ENCODE results near the gene WDFY1.
A peak's percentile ranks its signal among the peaks of the same experiment; 100 is the strongest.

Gene WDFY1

DNA sequence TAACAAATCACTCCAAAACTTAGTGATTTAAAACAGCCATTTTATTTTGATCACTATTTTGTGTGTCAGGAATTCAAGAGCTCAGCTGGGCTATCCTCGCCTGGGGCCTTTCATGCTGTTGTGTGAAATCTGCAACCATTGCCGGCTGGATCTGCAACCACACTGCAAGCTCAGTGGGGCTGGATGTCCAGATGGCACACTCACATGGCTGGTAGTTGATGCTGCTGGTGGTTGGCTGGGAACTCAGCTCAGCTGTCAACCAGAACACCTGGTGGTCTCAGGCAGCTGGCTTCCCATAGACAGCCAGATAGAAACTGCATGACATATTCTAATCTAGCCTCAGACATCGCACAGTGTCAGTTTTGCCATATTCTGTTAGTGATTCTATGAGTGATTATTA, 77.1 kb downstream of the WDFY1 start:
- H3K9ac ChIP-seq (ENCODE audit: low read depth, low read length), result no peak overlapping the region
- H3K36me3 ChIP-seq (ENCODE audit: insufficient read depth, low read length), result no peaks in the 10 kb centered on the region
- DNase-seq (peak; percentile 39), ATAC-seq (ENCODE audit: insufficient read depth, low read depth) (peak; percentile 56)
- H3K27ac ChIP-seq (ENCODE audit: low read length), result no peak overlapping the region
- TF ChIP-seq, protein P1, sequence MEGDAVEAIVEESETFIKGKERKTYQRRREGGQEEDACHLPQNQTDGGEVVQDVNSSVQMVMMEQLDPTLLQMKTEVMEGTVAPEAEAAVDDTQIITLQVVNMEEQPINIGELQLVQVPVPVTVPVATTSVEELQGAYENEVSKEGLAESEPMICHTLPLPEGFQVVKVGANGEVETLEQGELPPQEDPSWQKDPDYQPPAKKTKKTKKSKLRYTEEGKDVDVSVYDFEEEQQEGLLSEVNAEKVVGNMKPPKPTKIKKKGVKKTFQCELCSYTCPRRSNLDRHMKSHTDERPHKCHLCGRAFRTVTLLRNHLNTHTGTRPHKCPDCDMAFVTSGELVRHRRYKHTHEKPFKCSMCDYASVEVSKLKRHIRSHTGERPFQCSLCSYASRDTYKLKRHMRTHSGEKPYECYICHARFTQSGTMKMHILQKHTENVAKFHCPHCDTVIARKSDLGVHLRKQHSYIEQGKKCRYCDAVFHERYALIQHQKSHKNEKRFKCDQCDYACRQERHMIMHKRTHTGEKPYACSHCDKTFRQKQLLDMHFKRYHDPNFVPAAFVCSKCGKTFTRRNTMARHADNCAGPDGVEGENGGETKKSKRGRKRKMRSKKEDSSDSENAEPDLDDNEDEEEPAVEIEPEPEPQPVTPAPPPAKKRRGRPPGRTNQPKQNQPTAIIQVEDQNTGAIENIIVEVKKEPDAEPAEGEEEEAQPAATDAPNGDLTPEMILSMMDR (IDR thresholded peaks at IDR 0.05; ENCODE audit: borderline replicate concordance, extremely low read depth, low read length, poor library complexity, severe bottlenecking), result no peak
- TF ChIP-seq EZH2 (IDR thresholded peaks at IDR 0.05; ENCODE audit: borderline replicate concordance, low read depth, low read length, severe bottlenecking), result no peak
- H3K79me2 ChIP-seq (ENCODE audit: insufficient read depth, low read length), result no peaks in the 10 kb centered on the region
- H3K9me3 ChIP-seq (ENCODE audit: insufficient read depth, low read length, severe bottlenecking), result no peaks in the 10 kb centered on the region
- H3K4me3 ChIP-seq (ENCODE audit: low read depth in 1 of 2, low read length in 2 of 2), result no peak overlapping the region
- no peak overlapping the region for H2AFZ ChIP-seq (ENCODE audit: low read depth, low read length)
- H3K27me3 ChIP-seq (ENCODE audit: insufficient read depth, low read length, poor library complexity), result no peaks in the 10 kb centered on the region
- peaks cover 25% of the 10 kb centered on the region for H3K4me1 ChIP-seq (ENCODE audit: insufficient read depth, low read length)
- no peak overlapping the region for H3K4me2 ChIP-seq (ENCODE audit: insufficient read depth, low read length)
- H4K20me1 ChIP-seq (ENCODE audit: insufficient read depth, low read length), result no peaks in the 10 kb centered on the region

- ATAC-seq (ENCODE audit: insufficient read depth, low read depth), result no peak
- no peaks in the 10 kb centered on the region for H3K9me3 ChIP-seq (ENCODE audit: insufficient read depth, low read length, severe bottlenecking)
- H3K4me1 ChIP-seq (ENCODE audit: insufficient read depth, low read length), result peaks cover 25% of the 10 kb centered on the region
- H3K9ac ChIP-seq (ENCODE audit: low read depth, low read length), result no peak overlapping the region
- no peaks in the 10 kb centered on the region for H3K27me3 ChIP-seq (ENCODE audit: insufficient read depth, low read length, poor library complexity)
- H3K79me2 ChIP-seq (ENCODE audit: insufficient read depth, low read length), result no peaks in the 10 kb centered on the region
- H4K20me1 ChIP-seq (ENCODE audit: insufficient read depth, low read length), result no peaks in the 10 kb centered on the region
- H2AFZ ChIP-seq (ENCODE audit: low read depth, low read length), result no peak overlapping the region
- no peaks in the 10 kb centered on the region for H3K36me3 ChIP-seq (ENCODE audit: insufficient read depth, low read length)
- H3K4me2 ChIP-seq (ENCODE audit: insufficient read depth, low read length), result no peak overlapping the region
- DNase-seq, result no peak
- H3K4me3 ChIP-seq (ENCODE audit: low read depth in 1 of 2, low read length in 2 of 2), result no peak overlapping the region
- TF ChIP-seq, protein P1 (IDR thresholded peaks at IDR 0.05; ENCODE audit: borderline replicate concordance, extremely low read depth, low read length, poor library complexity, severe bottlenecking), result no peak
- TF ChIP-seq EZH2 (IDR thresholded peaks at IDR 0.05; ENCODE audit: borderline replicate concordance, low read depth, low read length, severe bottlenecking), result no peak
- H3K27ac ChIP-seq (ENCODE audit: low read length), result no peak overlapping the region
Measured at GRCh38 chr2:223865907-223866508, 79.1 kb downstream of the WDFY1 start.

DNA sequence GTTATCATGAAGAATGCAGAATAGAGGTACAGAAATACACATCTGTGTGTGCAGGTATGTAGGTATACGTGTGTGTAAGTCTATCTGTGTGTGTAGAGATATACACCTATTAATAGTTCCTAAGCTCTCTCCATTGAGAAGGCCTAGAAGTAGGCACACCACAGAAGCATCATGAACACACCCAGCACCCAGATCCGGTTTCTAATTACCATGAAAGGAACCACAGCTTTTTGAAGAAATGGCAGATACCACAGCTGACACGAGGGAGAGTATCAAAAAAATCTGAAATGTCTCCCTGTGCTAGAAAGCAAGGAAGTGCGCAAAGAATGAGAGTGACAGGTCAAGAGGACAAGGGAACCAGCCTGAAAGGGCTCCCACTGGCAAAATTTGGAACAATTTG, 80.0 kb downstream of the WDFY1 start:
- Histone ChIP-seq H3K4me2 (ENCODE audit: insufficient read depth, low read length) (no peak overlapping the region), H3K27ac (ENCODE audit: low read length) (no peak overlapping the region; the same call in 1 of the 2 replicates), H4K20me1 (ENCODE audit: insufficient read depth, low read length) (no peaks in the 10 kb centered on the region), H3K79me2 (ENCODE audit: insufficient read depth, low read length) (no peaks in the 10 kb centered on the region), H3K9ac (ENCODE audit: low read depth, low read length) (no peak overlapping the region), H3K27me3 (ENCODE audit: insufficient read depth, low read length, poor library complexity) (no peaks in the 10 kb centered on the region), H3K4me3 (ENCODE audit: low read depth in 1 of 2, low read length in 2 of 2) (no peak overlapping the region), H3K4me1 (ENCODE audit: insufficient read depth, low read length) (peaks cover 25% of the 10 kb centered on the region), H2AFZ (ENCODE audit: low read depth, low read length) (no peak overlapping the region), H3K36me3 (ENCODE audit: insufficient read depth, low read length) (no peaks in the 10 kb centered on the region), H3K9me3 (ENCODE audit: insufficient read depth, low read length, severe bottlenecking) (no peaks in the 10 kb centered on the region)
- ATAC-seq (ENCODE audit: insufficient read depth, low read depth), result peak; percentile 93
- TF ChIP-seq EZH2 (IDR thresholded peaks at IDR 0.05; ENCODE audit: borderline replicate concordance, low read depth, low read length, severe bottlenecking), result no peak
- peak; percentile 49 for DNase-seq

DNA sequence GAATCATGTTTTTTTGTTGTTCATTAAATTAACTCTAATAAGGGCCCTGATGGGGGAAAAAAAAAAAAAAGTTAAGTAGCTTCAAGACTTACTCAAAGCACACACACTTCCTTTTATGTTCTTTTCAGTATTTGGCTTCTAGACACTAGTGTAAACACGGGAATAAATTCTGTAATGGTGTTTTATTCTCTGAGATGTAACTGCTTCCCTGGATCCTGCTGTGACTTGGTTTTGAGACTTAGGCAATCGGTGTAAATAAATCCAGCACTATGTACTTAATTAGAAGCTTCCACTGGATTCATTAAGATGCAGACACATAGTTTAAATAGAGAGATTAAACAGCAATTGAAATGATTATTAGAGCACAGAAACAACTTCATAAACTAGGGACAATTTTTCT, 81.6 kb downstream of the WDFY1 start:
- ATAC-seq (ENCODE audit: insufficient read depth, low read depth) (no peak), DNase-seq (no peak)
- H3K27me3 ChIP-seq (ENCODE audit: insufficient read depth, low read length, poor library complexity), result no peaks in the 10 kb centered on the region
- no peaks in the 10 kb centered on the region for H3K9me3 ChIP-seq (ENCODE audit: insufficient read depth, low read length, severe bottlenecking)
- no peak overlapping the region for H3K9ac ChIP-seq (ENCODE audit: low read depth, low read length)
- no peak overlapping the region for H3K27ac ChIP-seq (ENCODE audit: low read length)
- no peaks in the 10 kb centered on the region for H4K20me1 ChIP-seq (ENCODE audit: insufficient read depth, low read length)
- H3K4me1 ChIP-seq (ENCODE audit: insufficient read depth, low read length), result peaks cover 25% of the 10 kb centered on the region
- no peaks in the 10 kb centered on the region for H3K36me3 ChIP-seq (ENCODE audit: insufficient read depth, low read length)
- TF ChIP-seq, protein P1 (IDR thresholded peaks at IDR 0.05; ENCODE audit: borderline replicate concordance, extremely low read depth, low read length, poor library complexity, severe bottlenecking), result no peak
- no peak for TF ChIP-seq EZH2 (IDR thresholded peaks at IDR 0.05; ENCODE audit: borderline replicate concordance, low read depth, low read length, severe bottlenecking)
- no peak overlapping the region for H3K4me2 ChIP-seq (ENCODE audit: insufficient read depth, low read length)
- no peak overlapping the region for H3K4me3 ChIP-seq (ENCODE audit: low read depth in 1 of 2, low read length in 2 of 2)
- H2AFZ ChIP-seq (ENCODE audit: low read depth, low read length), result no peak overlapping the region
- no peaks in the 10 kb centered on the region for H3K79me2 ChIP-seq (ENCODE audit: insufficient read depth, low read length)
